Activated CD4-positive, alpha-beta T cell treated with anti-CD3 and anti-CD28 coated beads for 1 hour (primary cell): ENCODE measurements around the gene EIF4E3.

Source experiments
- DNase-seq: peaks from one replicate; pipeline ENCODE4 v3.0.0-alpha.2; 2020

The EIF4E3 gene

GRCh38 chr3:71725271-71725991 lies at the start of gene EIF4E3:
EIF4E3 (minus strand) TSS chr3:71725402; CDS start chr3:71725367, 35 bp downstream.
- peak; percentile 16 for DNase-seq

GRCh38 chr3:71771884-71772283 lies 46.7 kb upstream of the EIF4E3 start:
- no peak for DNase-seq

GRCh38 chr3:71771126-71771525 lies 45.9 kb upstream of the EIF4E3 start:
- no peak for DNase-seq

- no peak for DNase-seq
Measured at GRCh38 chr3:71763426-71763825, 38.2 kb upstream of the EIF4E3 start.

- DNase-seq, result no peak
Measured at GRCh38 chr3:71760140-71760539, 34.9 kb upstream of the EIF4E3 start.

- DNase-seq, result no peak
Measured at GRCh38 chr3:71759401-71759800, 34.2 kb upstream of the EIF4E3 start.

GRCh38 chr3:71758091-71758490 lies 32.9 kb upstream of the EIF4E3 start:
- no peak for DNase-seq

- DNase-seq, result no peak
Measured at GRCh38 chr3:71754610-71755253, 29.5 kb upstream of the EIF4E3 start.

GRCh38 chr3:71753701-71754609 lies 28.8 kb upstream of the EIF4E3 start, which contains the start of gene GPR27:
GPR27 (plus strand) TSS chr3:71753855; CDS start chr3:71754050, 195 bp downstream.
- DNase-seq, result no peak

- no peak for DNase-seq
Measured at GRCh38 chr3:71752831-71753700, 27.9 kb upstream of the EIF4E3 start.

GRCh38 chr3:71751602-71752001 lies 26.4 kb upstream of the EIF4E3 start:
- DNase-seq, result no peak

GRCh38 chr3:71744738-71745137 lies 19.5 kb upstream of the EIF4E3 start:
- no peak for DNase-seq

GRCh38 chr3:71742621-71743020 lies 17.4 kb upstream of the EIF4E3 start:
- DNase-seq, result no peak

GRCh38 chr3:71734881-71735280 lies 9.7 kb upstream of the EIF4E3 start:
- no peak for DNase-seq

GRCh38 chr3:71733319-71733718 lies 8.1 kb upstream of the EIF4E3 start:
- DNase-seq, result no peak

- no peak for DNase-seq
Measured at GRCh38 chr3:71732637-71733036, 7.4 kb upstream of the EIF4E3 start.

- DNase-seq, result no peak
Measured at GRCh38 chr3:71728632-71729342, 3.6 kb upstream of the EIF4E3 start.

- DNase-seq, result peak; percentile 23
Measured at GRCh38 chr3:71726146-71726545, 944 bp upstream of the EIF4E3 start.

- DNase-seq, result peak; percentile 16
Measured at GRCh38 chr3:71724584-71725270, 475 bp downstream of the EIF4E3 start.

- DNase-seq, result no peak
Measured at GRCh38 chr3:71724171-71724453, 1.1 kb downstream of the EIF4E3 start.

GRCh38 chr3:71723452-71724170 lies 1.6 kb downstream of the EIF4E3 start:
- DNase-seq, result peak; percentile 26
